Measurements from ENCODE around the gene CRY2.

Gene CRY2

DNA sequence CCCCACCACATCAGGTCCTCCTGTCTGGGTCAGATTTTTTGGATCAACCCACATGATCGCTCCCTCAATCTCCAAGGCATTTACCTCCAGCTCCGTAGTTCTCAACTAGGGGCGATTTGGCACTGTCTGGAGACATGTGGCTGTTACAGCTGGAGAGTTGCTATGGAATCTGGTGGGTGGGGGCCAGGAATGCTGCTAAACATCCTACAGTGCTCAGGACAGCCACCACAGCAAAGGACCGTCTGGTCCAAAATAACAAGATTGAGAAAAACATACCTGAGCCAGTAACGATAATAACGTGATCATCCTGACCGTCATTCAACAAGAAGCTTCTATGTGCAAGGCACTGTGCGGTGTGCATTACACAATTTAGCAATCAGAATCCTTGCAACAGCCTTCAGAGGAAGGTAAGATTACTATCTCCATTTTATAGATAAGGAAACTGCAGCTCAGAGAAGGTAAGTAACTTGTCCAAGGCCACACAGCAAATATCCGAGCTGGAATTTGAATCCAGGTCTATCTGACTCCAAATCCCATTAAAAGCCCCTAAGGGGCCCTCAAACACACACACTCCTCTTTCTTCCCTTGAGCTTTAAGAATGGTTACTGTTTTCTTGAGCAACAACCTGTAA, 14.3 kb upstream of the CRY2 start:
- no peak for TF ChIP-seq CTCF (IDR thresholded peaks at IDR 0.05)

DNA sequence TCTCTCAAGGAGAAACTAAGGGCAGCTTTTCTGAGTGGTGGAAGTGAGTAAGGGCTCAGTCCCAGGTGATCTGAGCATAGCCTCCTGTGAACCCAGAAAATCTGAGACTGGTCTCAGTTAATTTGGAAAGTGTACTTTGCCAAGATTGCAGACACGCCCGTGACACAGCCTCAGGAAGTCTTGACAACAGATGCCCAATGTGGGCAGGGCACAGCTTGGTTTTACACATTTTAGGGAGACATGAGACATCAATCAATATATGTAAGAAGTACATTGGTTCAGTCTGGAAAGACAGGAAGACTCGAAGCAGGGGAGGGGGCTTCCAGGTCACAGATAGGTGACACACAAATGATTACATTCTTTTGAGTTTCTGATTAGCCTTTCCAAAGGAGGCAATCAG, 13.5 kb upstream of the CRY2 start:
- TF ChIP-seq CTCF (IDR thresholded peaks at IDR 0.05): no peak

DNA sequence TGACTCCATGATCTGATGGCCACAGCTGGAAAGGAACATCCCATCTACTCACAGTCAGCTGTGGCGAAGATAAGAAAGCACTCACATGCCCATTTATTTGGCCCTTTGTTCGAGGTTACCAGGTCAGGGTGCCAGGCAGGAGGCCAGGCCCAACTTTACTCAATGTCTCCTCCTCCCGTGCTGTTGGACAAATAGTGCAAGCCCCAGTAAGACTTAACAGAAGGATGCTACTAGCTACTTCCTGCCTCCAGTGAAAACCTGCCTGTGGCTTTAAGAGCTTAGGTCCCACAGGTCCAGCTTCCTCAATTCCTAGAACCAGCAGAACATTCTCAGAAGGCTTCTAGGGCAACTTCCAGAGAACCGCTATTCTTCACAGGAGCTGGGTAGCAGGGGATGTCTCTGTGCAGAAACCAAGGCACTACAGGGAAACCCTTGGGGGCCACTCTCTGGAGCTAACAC, 12.9 kb upstream of the CRY2 start:
- no peak for TF ChIP-seq CTCF (IDR thresholded peaks at IDR 0.05)

- no peak for TF ChIP-seq CTCF (IDR thresholded peaks at IDR 0.05)
Observed at GRCh38 chr11:45839204-45839603, 8.1 kb upstream of the CRY2 start.

DNA sequence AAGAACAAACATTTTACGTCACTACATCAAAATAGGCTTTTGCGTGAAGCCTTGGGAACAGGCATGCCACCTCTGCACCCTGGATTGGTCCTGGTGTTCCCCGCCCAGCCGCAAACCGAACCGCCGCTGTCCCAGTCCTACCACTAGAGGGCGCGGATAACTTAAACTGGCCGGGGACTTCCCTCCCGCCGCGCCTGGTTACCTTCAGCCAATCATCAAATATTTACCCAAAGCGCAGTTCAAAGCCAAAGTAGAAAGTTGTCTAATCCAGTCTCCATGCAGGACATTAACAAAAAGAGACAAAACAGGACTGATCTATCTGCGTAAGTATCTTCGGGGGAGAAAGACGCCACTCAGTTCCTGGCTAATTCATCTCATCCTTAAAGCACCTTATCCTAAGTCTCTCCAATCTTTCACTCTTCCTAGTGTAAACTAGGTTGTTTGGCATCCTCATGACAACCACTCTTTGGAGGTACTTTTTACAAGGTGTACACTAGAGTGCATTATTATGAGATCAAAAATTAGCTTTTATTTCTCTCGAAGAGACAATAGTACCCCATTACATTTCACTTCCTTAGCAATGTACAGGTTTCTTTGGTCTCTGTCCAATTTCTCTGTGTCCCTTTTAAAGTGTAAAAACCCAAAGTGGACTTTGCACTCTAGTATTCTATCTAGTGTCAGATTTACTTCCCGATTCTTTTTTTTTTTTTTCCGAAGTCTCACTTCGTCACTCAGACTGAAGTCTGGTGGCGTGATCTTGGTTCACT, 3.9 kb upstream of the CRY2 start:
- TF ChIP-seq CTCF (IDR thresholded peaks at IDR 0.05): peak; percentile 97

- no peak for TF ChIP-seq CTCF (IDR thresholded peaks at IDR 0.05)
Observed at GRCh38 chr11:45844822-45845578, 2.3 kb upstream of the CRY2 start.

GRCh38 chr11:45846174-45846675, 1.1 kb upstream of the CRY2 start:
- TF ChIP-seq CTCF (IDR thresholded peaks at IDR 0.05): no peak

Measured in LNCAP (cell line).